Activated naive CD8-positive, alpha-beta T cell treated with anti-CD3 and anti-CD28 coated beads, Interleukin-2, amount 50 U/mL, for 24 hours (primary cell): ENCODE data around the gene CDH12.
"Not testable (repeated sequence)": the region's sequence is repeated elsewhere in the genome, so short reads cannot be mapped to it uniquely, and the experiment has no call there.

ENCODE experiments used
- ATAC-seq: fragments of 150-1000 bp; cut with Tn5 transposase; one replicate; pipeline ENCODE4 v1.10.0; 2021
- DNase-seq: peaks from one replicate; pipeline ENCODE4 v3.0.0; 2021
- H3K27ac Mint-ChIP-seq: one replicate; pipeline ENCODE4 v1.8.0; 2021; ENCODE audit warnings: mild to moderate bottlenecking, mixed read lengths
- H3K27me3 Mint-ChIP-seq: one replicate; pipeline ENCODE4 v1.8.0; 2021; ENCODE audit warnings: mixed read lengths
- H3K36me3 Mint-ChIP-seq: one replicate; pipeline ENCODE4 v1.8.0; 2021; ENCODE audit warnings: low read depth, mixed read lengths
- H3K4me1 Mint-ChIP-seq: one replicate; pipeline ENCODE4 v1.8.0; 2021; ENCODE audit warnings: mixed read lengths
- H3K4me3 Mint-ChIP-seq: one replicate; pipeline ENCODE4 v1.8.0; 2021; ENCODE audit warnings: mild to moderate bottlenecking, moderate library complexity, mixed read lengths
- H3K9me3 Mint-ChIP-seq: one replicate; pipeline ENCODE4 v1.8.0; 2021; ENCODE audit warnings: mixed read lengths

CDH12 gene

GRCh38 chr5:22249209-22249729, 603.9 kb downstream of the CDH12 start:
- Mint-ChIP-seq H3K9me3 (peaks cover 12% of the 10 kb centered on the region), H3K27ac (no peak overlapping the region), H3K4me3 (no peak overlapping the region), H3K27me3 (no peaks in the 10 kb centered on the region), H3K36me3 (no peaks in the 10 kb centered on the region), H3K4me1 (no peaks in the 10 kb centered on the region)
- DNase-seq (no peak), ATAC-seq (no peak)

DNA sequence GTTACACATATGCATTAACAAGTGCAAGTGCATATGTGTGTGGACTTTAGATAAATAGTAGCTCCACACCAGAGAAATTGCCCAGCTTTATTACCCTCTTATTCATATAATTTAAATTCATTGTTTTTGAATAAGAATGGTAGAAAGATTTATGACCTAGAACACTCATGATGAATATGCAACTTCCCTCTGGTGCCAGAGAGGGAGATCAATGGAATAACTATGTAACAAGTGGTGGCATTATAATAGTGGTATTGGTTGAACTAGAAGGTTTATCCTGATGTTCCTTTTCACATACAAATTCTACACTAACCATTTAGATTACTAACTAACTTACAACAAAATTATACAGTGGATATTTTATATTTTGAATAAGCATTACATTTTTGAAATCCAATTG, 607.4 kb downstream of the CDH12 start:
- no peak overlapping the region for H3K4me3 Mint-ChIP-seq
- no peak for DNase-seq
- no peak for ATAC-seq
- no peak overlapping the region for H3K27ac Mint-ChIP-seq
- H3K27me3 Mint-ChIP-seq, result no peaks in the 10 kb centered on the region
- H3K4me1 Mint-ChIP-seq, result no peaks in the 10 kb centered on the region
- H3K9me3 Mint-ChIP-seq, result peaks cover 7% of the 10 kb centered on the region
- H3K36me3 Mint-ChIP-seq, result no peaks in the 10 kb centered on the region

GRCh38 chr5:22242532-22242931, 610.6 kb downstream of the CDH12 start:
- Mint-ChIP-seq H3K36me3 (no peaks in the 10 kb centered on the region), H3K4me1 (no peaks in the 10 kb centered on the region), H3K27ac (no peak overlapping the region), H3K9me3 (peaks cover 10% of the 10 kb centered on the region), H3K27me3 (no peaks in the 10 kb centered on the region), H3K4me3 (no peak overlapping the region)
- no peak for DNase-seq
- ATAC-seq, result no peak

- ATAC-seq (no peak), DNase-seq (no peak)
- Mint-ChIP-seq H3K4me3 (no peak overlapping the region), H3K27me3 (no peaks in the 10 kb centered on the region), H3K9me3 (peaks cover 3% of the 10 kb centered on the region), H3K27ac (no peak overlapping the region), H3K36me3 (no peaks in the 10 kb centered on the region), H3K4me1 (no peaks in the 10 kb centered on the region)
Observed at GRCh38 chr5:22238047-22238446, 615.1 kb downstream of the CDH12 start.

- ATAC-seq, result no peak
- no peaks in the 10 kb centered on the region for H3K4me1 Mint-ChIP-seq
- no peaks in the 10 kb centered on the region for H3K9me3 Mint-ChIP-seq
- no peak for DNase-seq
- H3K27ac Mint-ChIP-seq, result no peak overlapping the region
- no peak overlapping the region for H3K4me3 Mint-ChIP-seq
- no peaks in the 10 kb centered on the region for H3K27me3 Mint-ChIP-seq
- no peaks in the 10 kb centered on the region for H3K36me3 Mint-ChIP-seq
Observed at GRCh38 chr5:22226423-22226822, 626.7 kb downstream of the CDH12 start.

- no peaks in the 10 kb centered on the region for H3K27me3 Mint-ChIP-seq
- ATAC-seq (no peak), DNase-seq (no peak)
- H3K36me3 Mint-ChIP-seq, result no peaks in the 10 kb centered on the region
- H3K4me1 Mint-ChIP-seq, result no peaks in the 10 kb centered on the region
- H3K9me3 Mint-ChIP-seq, result no peaks in the 10 kb centered on the region
- no peak overlapping the region for H3K27ac Mint-ChIP-seq
- H3K4me3 Mint-ChIP-seq, result no peak overlapping the region
Observed at GRCh38 chr5:22223079-22223478, 630.1 kb downstream of the CDH12 start.

- H3K27ac Mint-ChIP-seq, H3K9me3 Mint-ChIP-seq, DNase-seq, H3K36me3 Mint-ChIP-seq, H3K4me3 Mint-ChIP-seq, H3K27me3 Mint-ChIP-seq, H3K4me1 Mint-ChIP-seq: not testable (repeated sequence)
- peak; percentile 49 for ATAC-seq
Observed at GRCh38 chr5:22213703-22214495, 639.2 kb downstream of the CDH12 start.

DNA sequence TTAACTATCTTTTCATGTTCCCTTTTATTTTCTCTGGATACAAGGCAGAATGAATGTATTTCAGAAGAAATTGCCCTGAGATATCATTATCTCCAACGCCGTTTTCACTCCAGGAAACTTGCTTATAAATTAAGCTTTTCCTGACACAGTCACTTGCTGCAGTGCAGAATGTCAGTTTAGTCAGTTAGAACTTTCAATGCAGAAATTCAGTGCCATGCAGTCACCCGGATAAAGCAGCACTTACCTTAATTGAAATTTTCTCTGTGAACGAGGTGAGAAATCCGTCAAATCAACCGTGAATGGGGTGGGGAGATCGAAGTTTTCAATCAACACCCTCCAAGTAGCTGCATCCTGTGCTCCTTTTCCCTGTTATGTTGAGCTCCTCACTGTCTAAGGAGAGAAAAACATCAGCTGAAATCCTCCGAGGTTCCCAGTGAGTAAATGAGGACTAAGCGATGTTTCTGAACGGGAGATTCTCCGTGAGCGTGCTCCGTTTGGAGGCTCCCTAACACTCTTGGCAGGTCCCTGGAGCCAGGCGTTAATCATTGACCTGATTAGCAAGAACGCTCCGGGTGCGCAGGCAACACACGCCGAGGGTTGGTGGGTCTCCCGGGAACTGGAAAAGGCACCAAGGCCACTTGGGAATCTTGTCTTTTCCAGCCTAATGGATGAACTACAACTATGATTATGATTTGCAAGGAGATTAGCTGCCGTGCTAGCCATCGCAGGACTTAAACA, 640.7 kb downstream of the CDH12 start:
- H3K4me3 Mint-ChIP-seq, H3K9me3 Mint-ChIP-seq, H3K36me3 Mint-ChIP-seq, DNase-seq, ATAC-seq, H3K27ac Mint-ChIP-seq, H3K27me3 Mint-ChIP-seq, H3K4me1 Mint-ChIP-seq: not testable (repeated sequence)

DNA sequence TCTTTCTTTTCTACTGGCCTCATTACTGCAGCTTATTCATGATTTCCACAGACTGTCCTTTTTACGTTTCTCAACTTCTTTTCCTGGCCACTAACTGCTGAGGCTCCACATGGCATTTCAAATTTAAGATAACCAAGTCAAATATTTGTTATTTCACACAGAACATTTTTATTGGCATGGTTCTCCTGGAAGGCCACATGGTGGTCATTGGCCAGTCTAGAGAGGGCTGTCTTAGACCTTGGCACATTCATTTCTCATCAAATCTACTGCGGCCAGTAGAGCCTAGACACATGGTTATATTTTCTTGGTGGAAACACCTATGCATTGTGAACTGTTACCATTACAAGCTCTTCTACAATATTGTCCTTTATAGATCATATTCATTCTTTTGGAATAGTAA, 644.7 kb downstream of the CDH12 start:
- H3K27ac Mint-ChIP-seq, H3K27me3 Mint-ChIP-seq, H3K9me3 Mint-ChIP-seq, H3K36me3 Mint-ChIP-seq, H3K4me3 Mint-ChIP-seq, H3K4me1 Mint-ChIP-seq, DNase-seq, ATAC-seq: not testable (repeated sequence)

GRCh38 chr5:22188651-22189050, 664.5 kb downstream of the CDH12 start:
- not testable (repeated sequence) for ATAC-seq, H3K36me3 Mint-ChIP-seq, H3K4me3 Mint-ChIP-seq, H3K9me3 Mint-ChIP-seq, H3K27ac Mint-ChIP-seq, DNase-seq, H3K27me3 Mint-ChIP-seq, H3K4me1 Mint-ChIP-seq

- H3K9me3 Mint-ChIP-seq, H3K27me3 Mint-ChIP-seq, DNase-seq, H3K27ac Mint-ChIP-seq, ATAC-seq, H3K4me1 Mint-ChIP-seq, H3K4me3 Mint-ChIP-seq, H3K36me3 Mint-ChIP-seq: not testable (repeated sequence)
Observed at GRCh38 chr5:22187632-22188228, 665.4 kb downstream of the CDH12 start.

- not testable (repeated sequence) for H3K36me3 Mint-ChIP-seq, H3K4me1 Mint-ChIP-seq, H3K4me3 Mint-ChIP-seq, ATAC-seq, DNase-seq, H3K27ac Mint-ChIP-seq, H3K9me3 Mint-ChIP-seq, H3K27me3 Mint-ChIP-seq
Observed at GRCh38 chr5:22169226-22169625, 683.9 kb downstream of the CDH12 start.

- ATAC-seq, H3K4me1 Mint-ChIP-seq, H3K27me3 Mint-ChIP-seq, DNase-seq, H3K4me3 Mint-ChIP-seq, H3K36me3 Mint-ChIP-seq, H3K27ac Mint-ChIP-seq, H3K9me3 Mint-ChIP-seq: not testable (repeated sequence)
Observed at GRCh38 chr5:22168704-22169103, 684.4 kb downstream of the CDH12 start.

DNA sequence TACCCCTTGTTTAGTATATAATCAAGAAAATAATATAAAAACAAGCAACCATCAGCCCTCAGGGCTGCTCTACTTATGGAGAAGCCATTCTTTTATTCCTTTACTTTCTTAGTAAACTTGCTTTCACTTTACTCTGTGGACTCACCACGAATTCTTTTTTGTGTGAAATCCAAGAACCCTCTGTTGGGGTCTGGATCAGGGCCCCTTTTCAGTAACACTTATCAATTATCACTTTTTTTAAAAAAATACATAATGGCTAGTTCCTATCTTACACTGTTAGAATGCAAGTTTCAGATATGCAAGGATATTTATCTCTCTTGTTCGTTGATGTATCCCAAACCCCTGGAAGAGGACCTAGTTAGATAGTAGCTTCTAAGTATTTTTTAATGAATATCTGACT, 687.2 kb downstream of the CDH12 start:
- ATAC-seq, H3K4me3 Mint-ChIP-seq, H3K36me3 Mint-ChIP-seq, DNase-seq, H3K4me1 Mint-ChIP-seq, H3K27ac Mint-ChIP-seq, H3K27me3 Mint-ChIP-seq: not testable (repeated sequence)
- peaks cover 11% of the 10 kb centered on the region for H3K9me3 Mint-ChIP-seq
